ENCODE measurements around the gene PABPC1L.

GRCh38 chr20:44952731-44953130, 42.9 kb downstream of the PABPC1L start:
- no peak for TF ChIP-seq CTCF (IDR thresholded peaks at IDR 0.05)
- TF ChIP-seq NFE2L1 (CRISPR knock-in tag; IDR thresholded peaks at IDR 0.05), result no peak
- no peak for TF ChIP-seq E2F5 (CRISPR knock-in tag; IDR thresholded peaks at IDR 0.05)
- no peak for TF ChIP-seq PREB (CRISPR knock-in tag; IDR thresholded peaks at IDR 0.05; ENCODE audit: borderline replicate concordance)
- TF ChIP-seq ATF3 (CRISPR knock-in tag; conservative IDR thresholded peaks at IDR 0.05), result no peak
- no peak for TF ChIP-seq TEAD1 (CRISPR knock-in tag; IDR thresholded peaks at IDR 0.05)
- TF ChIP-seq ZBTB21 (CRISPR knock-in tag; IDR thresholded peaks at IDR 0.05; ENCODE audit: borderline replicate concordance), result no peak
- no peak for TF ChIP-seq MAX (CRISPR knock-in tag; IDR thresholded peaks at IDR 0.05)
- TF ChIP-seq ELF4 (CRISPR knock-in tag; IDR thresholded peaks at IDR 0.05; ENCODE audit: low read depth), result no peak
- no peak for TF ChIP-seq ZNF232 (CRISPR knock-in tag; IDR thresholded peaks at IDR 0.05)
- TF ChIP-seq USF1 (CRISPR knock-in tag; IDR thresholded peaks at IDR 0.05), result no peak
- TF ChIP-seq SMAD3 (CRISPR knock-in tag; IDR thresholded peaks at IDR 0.05; ENCODE audit: borderline replicate concordance), result no peak

All from WTC11 (cell line).